Measurements from ENCODE around the gene EPHX1.
A peak's percentile ranks its signal among the peaks of the same experiment; 100 is the strongest.
"Not testable (repeated sequence)": the region's sequence is repeated elsewhere in the genome, so short reads cannot be mapped to it uniquely, and the experiment has no call there.

The EPHX1 gene

DNA sequence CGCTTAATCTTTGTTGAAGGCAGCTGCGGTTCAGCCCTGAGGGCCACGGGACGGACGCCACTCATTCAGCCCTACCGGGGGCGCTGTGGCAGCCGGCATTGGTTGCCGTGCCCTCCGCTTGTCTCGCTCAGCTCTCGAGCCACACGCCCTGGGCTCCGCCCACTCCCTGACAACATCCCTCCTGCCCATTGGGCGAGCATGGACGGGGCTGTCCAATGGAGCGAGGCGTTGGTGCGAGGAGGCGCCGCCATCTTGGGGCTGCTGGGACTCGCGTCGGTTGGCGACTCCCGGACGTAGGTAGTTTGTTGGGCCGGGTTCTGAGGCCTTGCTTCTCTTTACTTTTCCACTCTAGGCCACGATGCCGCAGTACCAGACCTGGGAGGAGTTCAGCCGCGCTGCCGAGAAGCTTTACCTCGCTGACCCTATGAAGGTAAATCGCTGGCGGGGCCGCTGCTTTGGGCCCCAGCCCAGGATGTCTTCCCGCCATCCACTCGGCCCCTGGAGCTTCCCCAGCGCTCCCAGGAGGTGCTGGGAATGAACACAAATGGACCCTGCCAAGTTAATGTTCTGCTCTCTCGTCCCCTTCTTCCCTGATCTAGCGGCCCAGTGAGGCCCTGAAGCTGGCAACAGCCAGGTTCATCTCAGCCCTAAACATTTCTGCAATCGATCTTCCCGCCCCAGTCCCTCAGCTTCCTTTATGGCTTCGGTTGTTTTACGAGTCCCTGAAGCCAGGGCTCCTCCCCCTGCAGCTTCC is 32.2 kb upstream of the EPHX1 start, which contains the start of gene SRP9:
Gene SRP9 (plus strand): TSS at position 244 of the 754 bp plus-strand sequence. CDS start 115 bp downstream, at position 359.
- peak; percentile 99 for DNase-seq

- DNase-seq = no peak
These were observed 31.6 kb upstream of the EPHX1 start for GRCh38 chr1:225778337-225778669.

GRCh38 chr1:225779165-225779564 is 30.8 kb upstream of the EPHX1 start:
- DNase-seq = not testable (repeated sequence)

DNA sequence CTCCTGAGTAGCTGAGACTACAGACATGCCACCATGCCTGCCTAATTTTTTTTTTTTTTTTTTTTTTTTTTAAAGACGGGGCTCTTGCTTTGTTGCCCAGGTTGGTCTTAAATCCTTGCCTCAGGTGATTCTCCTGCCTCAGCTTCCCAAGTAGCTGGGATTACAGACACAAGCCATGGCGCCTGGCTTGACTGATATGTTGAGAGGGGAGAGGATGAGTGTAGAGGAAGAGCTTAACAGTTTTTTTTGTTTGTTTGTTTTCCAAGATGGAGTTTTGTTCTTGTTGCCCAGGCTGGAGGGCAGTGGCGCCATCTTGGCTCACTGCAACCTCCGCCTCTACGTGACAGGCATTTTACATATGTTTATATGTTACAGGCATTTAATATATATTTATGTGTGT is 29.8 kb upstream of the EPHX1 start:
- no peak for DNase-seq

DNA sequence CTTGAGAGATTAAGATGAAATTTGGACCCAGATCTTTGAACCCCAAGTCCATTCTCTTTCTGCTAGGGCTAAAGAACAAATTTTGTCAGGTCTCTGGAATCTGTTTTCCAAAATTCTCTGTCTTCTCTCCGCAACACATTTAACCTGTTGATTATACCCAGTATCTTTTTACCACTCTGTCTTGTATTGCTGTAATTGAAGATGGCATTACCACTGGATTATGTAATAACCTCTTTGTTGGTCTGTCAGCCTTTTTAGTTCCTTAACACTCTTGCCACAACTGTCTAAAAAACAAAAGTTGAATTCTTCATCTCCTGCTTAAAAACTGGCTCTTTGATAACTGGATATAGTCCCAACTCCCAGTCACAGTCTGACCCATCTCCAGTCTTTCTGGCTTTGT is 29.3 kb upstream of the EPHX1 start:
- no peak for DNase-seq

DNA sequence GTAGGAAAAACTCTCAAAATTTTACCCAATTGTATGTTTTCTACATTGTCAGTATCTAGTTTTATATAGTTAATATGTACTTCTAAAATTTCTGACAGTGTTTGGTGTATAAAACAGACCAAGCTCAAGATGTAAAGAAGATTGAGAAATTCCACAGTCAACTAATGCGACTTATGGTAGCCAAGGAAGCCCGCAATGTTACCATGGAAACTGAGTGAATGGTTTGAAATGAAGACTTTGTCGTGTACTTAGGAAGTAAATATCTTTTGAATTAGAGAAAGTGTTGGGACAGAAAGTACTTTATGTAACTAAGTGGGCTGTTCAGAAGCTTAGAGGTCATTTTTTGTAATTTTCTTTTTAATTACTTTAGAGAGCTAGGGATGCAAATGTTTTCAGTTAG is 20.8 kb upstream of the EPHX1 start:
- not testable (repeated sequence) for DNase-seq

DNA sequence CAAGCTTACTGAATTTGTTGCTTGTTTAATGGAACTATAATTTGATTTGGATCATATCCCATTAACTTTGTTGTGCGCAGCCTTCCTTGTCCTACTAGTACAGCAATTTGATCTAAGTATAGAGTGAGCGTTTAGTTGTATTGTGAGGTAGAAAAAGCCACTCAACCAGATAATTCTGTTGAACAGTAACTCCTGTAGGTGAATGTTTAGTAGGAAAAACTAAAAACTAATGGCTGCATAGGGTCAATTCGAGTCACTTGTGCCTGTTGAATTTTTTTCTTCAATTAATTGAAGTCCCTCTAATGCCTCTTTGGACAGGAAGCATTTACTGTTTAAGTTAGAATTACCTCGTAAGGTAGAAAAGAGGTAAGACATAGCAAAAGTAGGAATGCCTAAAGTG is 15.0 kb upstream of the EPHX1 start:
- DNase-seq = no peak

DNA sequence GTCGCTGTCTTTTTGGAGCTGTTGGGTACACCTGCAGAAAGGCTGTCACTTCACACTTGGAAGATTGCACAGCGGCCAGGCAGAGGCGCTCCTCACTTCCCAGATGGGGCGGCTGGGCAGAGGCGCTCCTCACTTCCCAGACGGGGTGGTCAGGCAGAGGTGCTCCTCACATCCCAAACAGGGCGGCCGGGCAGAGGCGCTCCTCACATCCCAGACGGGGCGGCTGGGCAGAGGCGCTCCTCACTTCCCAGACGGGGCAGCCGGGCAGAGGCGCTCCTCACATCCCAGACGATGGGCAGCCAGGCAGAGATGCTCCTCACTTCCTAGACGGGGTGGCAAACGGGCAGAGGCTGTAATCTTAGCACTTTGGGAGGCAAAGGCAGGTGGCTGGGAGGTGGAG is 13.8 kb upstream of the EPHX1 start:
- not testable (repeated sequence) for DNase-seq

DNA sequence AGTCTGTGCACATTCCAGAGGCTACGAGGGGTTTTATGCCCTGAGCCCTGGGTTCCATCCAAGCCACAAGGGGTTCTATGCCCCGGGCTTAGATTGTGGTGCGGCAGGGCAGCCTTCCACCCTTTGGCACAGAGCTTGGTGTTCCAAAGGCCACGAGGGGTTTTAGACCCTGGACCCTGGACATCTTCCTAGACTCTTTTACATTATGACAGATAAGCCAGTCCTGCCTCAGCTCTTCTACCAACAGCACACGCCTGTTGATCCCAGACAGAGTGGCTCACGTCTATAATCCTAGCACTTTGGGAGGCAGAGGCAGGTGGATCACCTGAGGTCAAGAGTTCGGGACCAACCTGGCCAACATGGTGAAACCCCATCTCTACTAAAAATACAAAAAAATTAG is 8.8 kb upstream of the EPHX1 start:
- DNase-seq = not testable (repeated sequence)

GRCh38 chr1:225806249-225806648 is 3.7 kb upstream of the EPHX1 start:
- DNase-seq = no peak

DNA sequence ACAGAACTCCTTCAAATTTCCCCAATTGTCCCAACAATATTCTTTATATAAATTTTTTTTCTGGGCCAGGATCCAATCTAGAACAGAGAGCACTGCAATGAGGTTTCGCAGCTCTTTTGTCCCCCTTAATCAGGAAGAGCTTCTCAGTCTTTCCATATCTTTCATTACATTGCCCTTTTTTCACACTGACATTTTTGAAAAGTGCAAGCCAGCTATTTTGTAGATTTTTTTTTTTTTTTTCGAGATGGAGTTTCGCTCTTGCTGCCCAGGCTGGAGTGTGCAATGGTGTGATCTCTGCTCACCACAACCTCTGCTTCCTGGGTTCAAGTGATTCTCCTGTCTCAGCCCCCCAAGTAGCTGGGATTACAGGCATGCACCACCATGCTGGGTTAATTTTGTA is 3.2 kb upstream of the EPHX1 start:
- DNase-seq = not testable (repeated sequence)

GRCh38 chr1:225808136-225808535 is 1.8 kb upstream of the EPHX1 start:
- DNase-seq = no peak

- DNase-seq = not testable (repeated sequence)
These were observed 935 bp downstream of the EPHX1 start for GRCh38 chr1:225810579-225811538.

DNA sequence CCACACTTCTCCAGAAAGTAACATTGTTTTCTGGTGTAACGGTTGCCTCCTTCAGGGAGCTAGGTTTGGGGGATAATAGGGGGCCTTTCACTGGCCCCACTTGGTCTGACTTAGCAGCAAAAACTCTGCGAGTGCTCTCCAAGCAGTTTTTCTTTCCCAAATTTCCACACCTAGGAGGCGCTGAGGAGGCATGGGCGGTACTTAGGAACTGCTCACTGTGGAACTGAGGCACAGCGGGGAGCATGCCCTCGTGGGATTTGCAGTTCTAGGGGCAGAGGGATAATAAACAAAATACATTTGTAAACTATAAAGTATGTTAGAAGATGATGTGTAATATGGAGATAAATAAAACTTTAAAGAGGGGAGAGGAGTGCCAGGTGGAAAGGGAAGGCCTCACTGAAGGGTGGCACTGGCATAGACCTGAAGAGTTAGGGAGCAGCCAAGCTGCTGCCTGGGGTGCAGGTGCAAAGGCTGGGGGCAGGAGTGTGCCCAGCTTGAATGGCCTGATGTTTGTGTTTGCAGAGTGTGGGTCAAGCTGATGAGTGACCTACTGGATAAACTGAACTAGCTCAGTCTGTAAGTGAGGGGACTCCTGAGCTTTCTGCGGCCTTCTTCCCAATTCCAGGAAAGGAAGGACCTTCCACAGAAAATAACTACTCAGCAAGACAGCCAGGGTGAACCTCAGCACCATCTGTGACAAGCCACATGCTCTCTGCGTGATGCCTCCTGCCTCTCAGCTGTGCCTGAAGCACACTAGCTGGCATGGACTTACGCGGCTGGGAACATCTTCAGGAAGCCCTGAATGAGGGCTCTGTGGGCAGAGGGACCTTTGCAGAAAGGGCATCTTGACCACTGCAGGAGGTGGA is 1.9 kb downstream of the EPHX1 start:
- DNase-seq = no peak

- DNase-seq = no peak
These were observed 2.7 kb downstream of the EPHX1 start for GRCh38 chr1:225812488-225813213.

DNA sequence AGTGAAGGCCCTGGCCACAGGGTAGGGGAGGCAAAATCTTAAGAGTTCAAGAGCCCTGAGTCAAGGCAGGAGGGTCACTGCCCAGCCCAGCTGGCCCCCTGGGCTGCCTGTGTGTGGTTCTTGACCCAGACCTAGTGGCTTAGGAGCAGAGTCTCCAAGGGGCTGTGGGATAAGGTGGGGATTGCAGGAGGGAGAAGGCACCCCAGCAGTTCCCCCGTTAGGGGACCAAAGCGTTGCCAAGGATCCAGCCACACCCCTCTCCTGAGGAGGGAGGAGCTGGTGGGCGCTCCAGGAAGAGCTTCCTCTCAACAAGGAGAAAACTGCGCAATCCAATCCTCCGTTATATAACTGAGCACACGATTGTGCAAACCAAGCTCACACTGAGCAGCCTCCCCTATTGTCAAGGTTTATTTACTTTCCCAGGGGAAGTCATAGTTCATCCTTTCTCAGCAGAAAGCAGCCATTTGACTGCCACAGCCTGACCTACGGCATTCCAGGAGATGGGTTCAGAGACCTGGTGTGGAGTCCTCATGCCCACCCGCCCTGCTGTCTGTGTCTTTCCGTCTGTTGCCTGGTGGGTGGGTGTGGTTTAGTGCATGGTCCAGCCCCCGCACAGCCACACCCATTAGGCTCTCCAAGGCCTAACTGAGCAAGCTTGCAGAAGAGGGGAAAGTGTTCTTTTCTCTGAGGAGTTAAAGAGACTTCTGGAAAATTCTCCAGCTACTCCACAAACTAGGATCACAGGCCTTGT is 3.5 kb downstream of the EPHX1 start:
- no peak for DNase-seq

- DNase-seq = no peak
These were observed 4.5 kb downstream of the EPHX1 start for GRCh38 chr1:225814381-225814780.

DNA sequence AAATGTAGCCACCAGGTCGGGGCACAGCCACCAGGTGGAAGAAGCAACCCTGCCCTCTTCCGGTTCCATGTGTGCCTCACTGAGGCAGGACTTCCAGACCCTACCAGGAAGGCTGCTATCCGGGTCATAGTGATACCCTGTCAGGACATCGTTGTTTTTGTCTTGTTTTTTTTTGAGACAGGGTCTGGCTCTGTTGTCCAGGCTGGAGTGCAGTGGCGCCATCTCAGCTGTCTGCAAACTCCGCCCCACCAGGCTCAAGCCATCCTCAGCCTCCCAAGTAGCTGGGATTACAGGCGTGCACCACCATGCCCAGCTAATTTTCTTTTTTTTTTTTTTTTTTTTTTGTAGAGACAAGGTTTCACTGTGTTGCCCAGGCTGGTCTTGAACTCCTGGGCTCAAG is 5.2 kb downstream of the EPHX1 start:
- DNase-seq = not testable (repeated sequence)

DNA sequence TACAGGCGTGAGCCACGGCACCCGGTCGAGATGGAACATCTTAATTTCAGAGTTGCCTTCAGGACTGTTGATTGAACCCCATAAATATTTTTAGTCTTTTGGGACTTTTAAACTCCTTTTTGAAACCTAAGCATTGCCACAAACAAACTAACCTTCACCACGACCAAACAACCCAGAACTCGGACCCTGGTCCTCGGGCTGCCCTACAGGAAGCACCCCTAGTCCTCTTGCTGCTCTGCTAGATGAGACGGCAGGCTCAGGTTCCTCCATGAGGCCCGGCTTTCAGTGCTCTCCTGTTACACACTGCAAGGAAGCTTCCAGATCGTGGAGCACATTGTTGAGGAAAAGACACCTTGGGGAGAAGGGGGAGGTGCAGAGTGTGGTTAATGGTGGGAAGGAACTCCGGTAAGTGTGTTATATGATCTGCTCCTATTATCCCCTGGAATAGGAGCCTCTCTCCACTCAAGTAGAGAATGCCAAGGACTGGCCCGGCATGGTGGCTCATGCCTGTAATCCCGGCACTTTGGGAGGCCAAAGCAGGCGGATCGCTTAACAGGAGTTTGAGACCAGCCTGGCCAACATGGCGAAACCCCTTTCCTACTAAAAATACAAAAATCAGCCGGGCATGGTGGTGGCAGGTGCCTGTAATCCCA is 5.7 kb downstream of the EPHX1 start:
- DNase-seq = no peak

DNA sequence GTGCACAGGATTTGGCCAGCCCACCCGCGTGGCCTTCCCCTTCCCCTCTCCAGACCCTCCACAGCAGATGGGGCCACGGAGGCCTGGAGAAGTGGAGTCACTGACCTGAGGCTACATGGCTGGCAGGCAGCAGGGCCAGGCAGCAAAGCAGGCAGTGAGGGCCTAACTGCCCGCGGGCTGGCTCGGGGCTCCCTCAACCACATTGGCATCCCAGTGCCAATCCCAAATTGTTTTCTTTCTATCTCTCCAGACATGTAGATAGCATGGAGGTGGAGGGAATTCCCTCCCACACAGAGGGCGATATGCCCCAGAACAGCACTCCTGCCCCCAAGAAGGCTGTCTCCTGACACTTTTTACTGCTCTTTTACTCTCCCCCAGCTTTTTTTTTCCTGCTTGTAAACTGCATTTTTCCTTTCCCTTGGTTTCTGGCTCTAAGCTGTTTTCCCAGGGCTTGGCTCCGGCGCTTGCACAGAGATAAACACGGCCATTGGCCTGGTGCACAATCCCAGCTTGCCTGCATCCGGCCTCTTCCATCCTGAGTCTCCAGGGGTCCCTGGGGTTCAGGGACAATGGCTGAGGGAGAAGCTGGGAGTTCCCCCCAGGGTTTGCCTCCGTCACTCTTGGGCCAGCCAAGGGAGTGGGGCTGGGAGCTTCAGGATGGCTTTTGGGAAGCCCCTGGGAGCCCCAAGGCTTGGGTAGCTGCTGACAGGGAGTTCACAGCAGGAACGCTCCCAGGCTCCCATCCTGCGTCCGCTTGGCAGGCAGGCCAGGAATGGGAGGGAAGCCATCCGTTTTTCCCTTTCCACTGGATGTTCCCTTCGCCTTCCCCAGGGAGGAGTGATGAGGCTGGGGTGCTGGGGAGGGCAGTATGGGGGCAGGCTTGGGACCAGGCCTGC is 7.0 kb downstream of the EPHX1 start:
- no peak for DNase-seq
